Cardiac muscle cell (in vitro differentiated cells and primary cell): ENCODE results near the gene AHRR. TPM values are rescaled to one million over a fixed set of nuclear protein-coding genes. Genes with fewer than 3 reads are reported as not detected.

Source experiments
- DNase-seq, 2 donors: peaks; one replicate each; pipeline versions ENCODE4 v3.0.0 to v3.0.0-alpha.2; 2010 to 2017; ENCODE audit warnings: low read depth in 1 of 2, low spot score in 1 of 2
- H3K27ac ChIP-seq: fragments of 200-600 bp; sonication (generic); 2 replicates; pipeline ENCODE4 v1.5.1; 2016
- H3K27me3 ChIP-seq: fragments of 200-600 bp; sonication (generic); 2 replicates; pipeline ENCODE4 v1.6.0; 2016; ENCODE audit warnings: control low read depth
- H3K36me3 ChIP-seq: fragments of 200-600 bp; sonication (generic); 2 replicates; pipeline ENCODE4 v1.5.1; 2016; ENCODE audit warnings: control low read depth
- H3K4me1 ChIP-seq: fragments of 200-600 bp; sonication (generic); 2 replicates; pipeline ENCODE4 v1.8.1; 2017; ENCODE audit warnings: low read depth, mild to moderate bottlenecking, mixed run types
- H3K4me3 ChIP-seq: fragments of 200-600 bp; sonication (generic); 2 replicates; pipeline ENCODE4 v1.5.1; 2016; ENCODE audit warnings: mild to moderate bottlenecking
- H3K9me3 ChIP-seq: fragments of 200-600 bp; sonication (generic); 2 replicates; pipeline ENCODE4 v1.5.1; 2017; ENCODE audit warnings: low read depth, mild to moderate bottlenecking, control low read depth
- polyA plus RNA-seq: library from polyadenylated mRNA; unstranded; fragments of >200 nt; fragmentation: Nextera tagmentation; extraction: Ambion mirVana; gene quantifications from 2 replicates; pipeline ENCODE4 v1.2.1, GENCODE V29; 2016
- total RNA-seq: library from RNA; depleted of rRNA; stranded (reverse); fragments of >200 nt; gene quantifications from 2 replicates; pipeline ENCODE4 v1.2.3, GENCODE V29; 2016
- TF ChIP-seq, protein P1 (sequence below): IDR thresholded peaks from 2 replicates; pipeline ENCODE4 v1.5.1; 2012; ENCODE audit warnings: low read depth, mild to moderate bottlenecking, low read length

AHRR gene
- total and polyA plus RNA-seq, 2 experiments from 2014 or later, result 0.99 to 1.4 TPM

DNA sequence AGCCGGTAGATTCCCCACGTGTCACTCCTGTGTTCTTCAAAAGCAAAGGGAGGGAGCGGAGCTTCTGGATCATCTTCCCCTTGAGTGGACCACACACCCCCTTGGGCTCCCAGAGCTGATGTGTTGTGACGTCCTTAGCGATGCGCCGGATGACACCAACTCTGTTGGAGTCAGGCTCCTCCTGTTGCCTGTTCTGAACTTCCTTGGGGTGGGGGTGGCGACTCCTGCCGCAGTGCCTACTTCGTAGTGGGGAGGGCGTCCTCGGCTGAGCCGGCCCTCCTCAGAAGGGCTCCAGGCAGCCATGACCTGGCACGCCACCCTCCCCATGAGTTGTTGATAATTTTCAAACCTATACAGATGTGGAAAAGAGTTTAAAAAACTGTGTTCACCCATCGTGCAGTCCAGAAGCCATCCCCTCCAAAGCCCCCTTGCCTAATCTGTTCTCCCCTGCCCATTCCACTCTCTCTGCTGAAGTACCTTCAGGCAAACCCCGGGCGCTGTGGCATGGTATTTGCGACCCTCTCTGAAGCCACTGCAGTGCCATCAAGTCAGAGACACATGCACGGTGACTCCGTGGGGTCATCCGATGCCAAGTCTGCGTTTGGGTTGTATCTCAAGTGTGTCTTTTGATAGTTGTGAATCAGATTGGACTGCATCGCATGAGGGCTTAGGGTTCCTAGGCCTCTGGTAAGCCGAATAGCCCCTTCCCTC lies 138.2 kb downstream of the AHRR start:
- peaks cover 33% of the 10 kb centered on the region for H3K36me3 ChIP-seq

DNA sequence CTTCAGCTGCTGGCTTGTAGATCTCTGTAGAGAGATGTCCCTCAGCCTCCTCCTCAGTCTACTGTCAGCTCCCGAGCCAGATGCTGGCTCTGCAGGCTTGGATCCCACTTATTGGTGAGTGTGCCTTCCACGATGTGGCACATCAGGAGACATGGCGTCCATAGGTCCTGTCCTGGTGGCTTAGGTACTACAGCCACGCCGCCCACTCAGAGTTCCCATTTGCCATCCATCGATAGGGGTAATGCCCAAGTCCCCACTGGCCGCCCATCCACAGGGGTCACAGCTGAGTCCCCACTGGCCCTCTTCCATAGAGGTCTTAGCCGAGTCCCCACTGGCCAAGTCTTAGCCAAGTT lies 138.7 kb downstream of the AHRR start:
- H3K27me3 ChIP-seq, result no peaks in the 10 kb centered on the region
- DNase-seq, result no peak
- TF ChIP-seq, protein P1, sequence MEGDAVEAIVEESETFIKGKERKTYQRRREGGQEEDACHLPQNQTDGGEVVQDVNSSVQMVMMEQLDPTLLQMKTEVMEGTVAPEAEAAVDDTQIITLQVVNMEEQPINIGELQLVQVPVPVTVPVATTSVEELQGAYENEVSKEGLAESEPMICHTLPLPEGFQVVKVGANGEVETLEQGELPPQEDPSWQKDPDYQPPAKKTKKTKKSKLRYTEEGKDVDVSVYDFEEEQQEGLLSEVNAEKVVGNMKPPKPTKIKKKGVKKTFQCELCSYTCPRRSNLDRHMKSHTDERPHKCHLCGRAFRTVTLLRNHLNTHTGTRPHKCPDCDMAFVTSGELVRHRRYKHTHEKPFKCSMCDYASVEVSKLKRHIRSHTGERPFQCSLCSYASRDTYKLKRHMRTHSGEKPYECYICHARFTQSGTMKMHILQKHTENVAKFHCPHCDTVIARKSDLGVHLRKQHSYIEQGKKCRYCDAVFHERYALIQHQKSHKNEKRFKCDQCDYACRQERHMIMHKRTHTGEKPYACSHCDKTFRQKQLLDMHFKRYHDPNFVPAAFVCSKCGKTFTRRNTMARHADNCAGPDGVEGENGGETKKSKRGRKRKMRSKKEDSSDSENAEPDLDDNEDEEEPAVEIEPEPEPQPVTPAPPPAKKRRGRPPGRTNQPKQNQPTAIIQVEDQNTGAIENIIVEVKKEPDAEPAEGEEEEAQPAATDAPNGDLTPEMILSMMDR, result no peak
- no peaks in the 10 kb centered on the region for H3K9me3 ChIP-seq
- H3K4me1 ChIP-seq, result no peaks in the 10 kb centered on the region
- no peak overlapping the region for H3K27ac ChIP-seq
- peaks cover 33% of the 10 kb centered on the region for H3K36me3 ChIP-seq
- no peak overlapping the region for H3K4me3 ChIP-seq

More for the DNA sequence above, 138.2 kb downstream of the AHRR start:
- TF ChIP-seq, protein P1, result no peak
- Histone ChIP-seq H3K4me3 (no peak overlapping the region), H3K9me3 (no peaks in the 10 kb centered on the region), H3K27me3 (no peaks in the 10 kb centered on the region), H3K4me1 (no peaks in the 10 kb centered on the region), H3K27ac (no peak overlapping the region)
- DNase-seq, result no peak

DNA sequence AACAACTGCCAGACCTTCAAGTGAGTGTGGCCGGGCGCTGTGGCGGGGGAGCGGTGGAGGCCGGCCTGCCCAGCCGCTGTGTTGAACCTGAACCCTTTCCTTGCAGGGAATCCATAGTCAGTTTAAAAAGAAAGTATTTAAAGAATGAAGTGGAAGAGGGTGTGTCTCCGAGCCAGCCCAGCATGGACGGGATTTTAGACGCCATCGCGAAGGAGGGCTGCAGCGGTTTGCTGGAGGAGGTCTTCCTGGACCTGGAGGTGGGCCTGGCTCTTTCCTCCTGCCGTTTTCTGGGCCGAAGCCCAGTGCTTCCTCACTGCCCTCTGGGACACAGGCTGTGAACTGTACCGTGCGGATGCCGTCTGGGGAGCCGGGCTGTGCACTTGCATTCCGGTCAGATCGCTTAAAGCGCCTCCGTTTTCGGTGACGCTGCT lies 140.6 kb downstream of the AHRR start:
- Histone ChIP-seq H3K4me3 (no peak overlapping the region), H3K27ac (no peak overlapping the region), H3K36me3 (peaks cover 35% of the 10 kb centered on the region), H3K9me3 (no peaks in the 10 kb centered on the region), H3K4me1 (no peaks in the 10 kb centered on the region), H3K27me3 (no peaks in the 10 kb centered on the region)
- TF ChIP-seq, protein P1, result no peak
- DNase-seq, result no peak

DNA sequence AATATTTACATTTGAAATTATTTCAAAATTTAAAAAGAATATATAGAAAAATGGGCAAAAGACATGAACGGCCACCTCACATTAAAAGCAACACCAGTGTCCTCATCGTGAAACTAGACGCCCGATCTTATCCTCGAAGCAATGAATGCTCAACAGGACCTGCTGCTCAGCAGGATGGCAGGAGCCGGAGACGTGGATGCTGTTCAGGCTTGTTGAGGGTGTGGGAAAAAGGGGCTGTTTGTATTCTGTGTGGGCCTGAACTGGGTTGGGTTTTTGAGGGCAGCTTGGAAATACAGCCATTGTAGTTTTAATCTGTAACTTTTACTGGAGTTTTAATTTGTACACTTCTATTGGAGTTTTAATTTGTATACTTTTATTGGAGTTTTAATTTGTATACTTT lies 141.8 kb downstream of the AHRR start:
- H3K4me3 ChIP-seq, result no peak overlapping the region
- no peaks in the 10 kb centered on the region for H3K27me3 ChIP-seq
- no peak overlapping the region for H3K27ac ChIP-seq
- H3K4me1 ChIP-seq, result no peaks in the 10 kb centered on the region
- peaks cover 27% of the 10 kb centered on the region for H3K36me3 ChIP-seq
- no peak for DNase-seq
- no peaks in the 10 kb centered on the region for H3K9me3 ChIP-seq
- TF ChIP-seq, protein P1, result no peak

DNA sequence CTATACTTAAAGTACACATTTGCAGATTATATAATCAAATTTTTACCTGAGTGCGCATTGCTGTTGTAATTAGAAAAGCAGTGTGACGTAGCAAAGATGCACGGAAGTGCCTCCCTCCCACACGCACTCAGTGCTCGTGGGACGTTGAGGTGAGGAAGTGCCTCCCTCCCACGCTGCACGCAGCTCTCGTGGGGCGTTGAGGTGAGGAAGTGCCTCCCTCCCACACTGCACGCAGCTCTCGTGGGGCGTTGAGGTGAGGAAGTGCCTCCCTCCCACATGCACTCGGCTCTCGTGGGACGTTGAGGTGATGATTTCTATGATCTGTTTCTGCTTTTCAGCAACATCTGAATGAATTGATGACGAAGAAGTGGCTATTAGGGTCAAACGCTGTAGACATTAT lies 142.4 kb downstream of the AHRR start:
- Histone ChIP-seq H3K9me3 (no peaks in the 10 kb centered on the region), H3K36me3 (peaks cover 25% of the 10 kb centered on the region), H3K27ac (no peak overlapping the region), H3K4me3 (no peak overlapping the region), H3K27me3 (no peaks in the 10 kb centered on the region), H3K4me1 (no peaks in the 10 kb centered on the region)
- TF ChIP-seq, protein P1, result no peak
- DNase-seq, result no peak
